Liver (tissue), 9 donors: ENCODE results near the gene TSHR. TPM values are rescaled to one million over a fixed set of nuclear protein-coding genes. Genes with fewer than 3 reads are reported as not detected.

Source experiments
- DNase-seq: peaks from one replicate; pipeline ENCODE4 v3.0.0-alpha.2; 2017; ENCODE audit warnings: low spot score
- H3K27ac ChIP-seq, 2 donors: one replicate each; pipeline ENCODE4 v1.7.0; 2013; ENCODE audit warnings: inconsistent platforms in 2 of 2, low read length in 2 of 2, control low read depth in 1 of 2, low read depth in 1 of 2, mild to moderate bottlenecking in 1 of 2
- H3K27me3 ChIP-seq, 4 donors: one replicate each; pipeline versions ENCODE4 v1.6.1 to v1.7.0; 2013; ENCODE audit warnings: low read length in 3 of 4, inconsistent platforms in 1 of 4, mild to moderate bottlenecking in 1 of 4, moderate library complexity in 1 of 4; ENCODE audit not compliant: control insufficient read depth in 4 of 4, insufficient read depth in 4 of 4
- H3K36me3 ChIP-seq, 4 donors: one replicate each; pipeline versions ENCODE4 v1.6.1 to v1.7.0; 2013; ENCODE audit warnings: low read length in 3 of 4, mild to moderate bottlenecking in 3 of 4, low read depth in 1 of 4, moderate library complexity in 1 of 4; ENCODE audit not compliant: control insufficient read depth in 4 of 4, insufficient read depth in 3 of 4
- H3K4me1 ChIP-seq, 4 donors: one replicate each; pipeline versions ENCODE4 v1.6.1 to v1.7.0; 2013; ENCODE audit warnings: low read length in 3 of 4, mild to moderate bottlenecking in 3 of 4, moderate library complexity in 1 of 4; ENCODE audit not compliant: control insufficient read depth in 4 of 4, insufficient read depth in 4 of 4
- H3K4me3 ChIP-seq, 3 donors: one replicate each; pipeline versions ENCODE4 v1.6.1 to v1.7.0; 2013; ENCODE audit warnings: low read length in 3 of 3, control low read depth in 1 of 3, low read depth in 1 of 3, mild to moderate bottlenecking in 1 of 3
- H3K9ac ChIP-seq, 2 donors: one replicate each; pipeline ENCODE4 v1.7.0; 2013; ENCODE audit warnings: low read length in 2 of 2, mild to moderate bottlenecking in 2 of 2, moderate library complexity in 2 of 2, control low read depth in 1 of 2, low read depth in 1 of 2
- H3K9me3 ChIP-seq, 4 donors: one replicate each; pipeline versions ENCODE4 v1.6.1 to v1.7.0; 2013; ENCODE audit warnings: low read length in 3 of 4; ENCODE audit not compliant: control insufficient read depth in 4 of 4
- EGR1 ChIP-seq, 2 donors: IDR thresholded peaks; 2 replicates each; pipeline ENCODE4 v1.6.1; 2016 to 2018; ENCODE audit warnings: antibody characterized with exemption in 2 of 2, low read depth in 2 of 2
- HNF4A ChIP-seq, 2 donors: conservative IDR thresholded peaks; 2 replicates each; pipeline ENCODE4 v1.6.1; 2016; ENCODE audit warnings: antibody characterized with exemption in 2 of 2, mild to moderate bottlenecking in 2 of 2
- HNF4G ChIP-seq: IDR thresholded peaks from 2 replicates; pipeline ENCODE4 v1.6.1; 2016; ENCODE audit warnings: antibody characterized with exemption
- JUND ChIP-seq, 2 donors: IDR thresholded peaks; 2 replicates each; pipeline ENCODE4 v1.6.1; 2016; ENCODE audit warnings: antibody characterized with exemption in 2 of 2
- RXRA ChIP-seq, 2 donors: IDR thresholded peaks; 2 replicates each; pipeline ENCODE4 v1.6.1; 2017 to 2018; ENCODE audit warnings: antibody characterized with exemption in 2 of 2, mild to moderate bottlenecking in 1 of 2
- SP1 ChIP-seq: IDR thresholded peaks from 2 replicates; pipeline ENCODE4 v1.6.1; 2018; ENCODE audit warnings: antibody characterized with exemption, mild to moderate bottlenecking
- YY1 ChIP-seq: IDR thresholded peaks from 2 replicates; pipeline ENCODE4 v1.6.1; 2016; ENCODE audit warnings: antibody characterized with exemption, mild to moderate bottlenecking
- WGBS: extraction: QIAGEN DNeasy Blood & Tissue Kit; methylation state at CpG from one replicate; pipeline ENCODE4 v1.1.7; 2013; 5-methylcytosine and 5-hydroxymethylcytosine counted together
- polyA plus RNA-seq, 2 donors: library from polyadenylated mRNA; stranded (reverse) in 1 of 2; unstranded in 1 of 2; fragments of 200-250 nt in 1 of 2; fragments of >200 nt in 1 of 2; fragmentation: Nextera tagmentation in 1 of 2; extraction: Ambion mirVana in 1 of 2; gene quantifications; one replicate each; pipeline versions ENCODE4 v1.2.1 to v1.2.3, GENCODE V29; 2013 to 2015
- total RNA-seq, 2 donors: library from RNA; depleted of rRNA; stranded (reverse); fragments of >200 nt; gene quantifications; one replicate each; pipeline ENCODE4 v1.2.3, GENCODE V29; 2014
- TF ChIP-seq, protein P1 (sequence below): IDR thresholded peaks from 2 replicates; pipeline ENCODE4 v1.6.1; 2016; ENCODE audit warnings: antibody characterized with exemption
- TF ChIP-seq, protein P2 (sequence below): IDR thresholded peaks from 2 replicates; pipeline ENCODE4 v1.6.1; 2016; ENCODE audit warnings: antibody characterized with exemption, mild to moderate bottlenecking
- TF ChIP-seq, protein P3 (sequence below): fragments of 150-350 bp; IDR thresholded peaks from 2 replicates; pipeline ENCODE4 v1.5.1; 2017; ENCODE audit warnings: improper control_type of control experiment, low read depth, low read length; ENCODE audit not compliant: missing input control
- TF ChIP-seq, protein P4 (sequence below): IDR thresholded peaks from 2 replicates; pipeline ENCODE4 v1.6.1; 2016; ENCODE audit warnings: antibody characterized with exemption
- TF ChIP-seq, protein P5 (sequence below): IDR thresholded peaks from 2 replicates; pipeline ENCODE4 v1.6.1; 2016; ENCODE audit warnings: antibody characterized with exemption
- donor health status: healthy.
- donor health status: healthy.
- donor health status: healthy.
- donor health status: healthy.
- donor health status: healthy.

TSHR gene
- total and polyA plus RNA-seq, 4 donors = 0.08 to 3.2 TPM; not detected in 2

DNA sequence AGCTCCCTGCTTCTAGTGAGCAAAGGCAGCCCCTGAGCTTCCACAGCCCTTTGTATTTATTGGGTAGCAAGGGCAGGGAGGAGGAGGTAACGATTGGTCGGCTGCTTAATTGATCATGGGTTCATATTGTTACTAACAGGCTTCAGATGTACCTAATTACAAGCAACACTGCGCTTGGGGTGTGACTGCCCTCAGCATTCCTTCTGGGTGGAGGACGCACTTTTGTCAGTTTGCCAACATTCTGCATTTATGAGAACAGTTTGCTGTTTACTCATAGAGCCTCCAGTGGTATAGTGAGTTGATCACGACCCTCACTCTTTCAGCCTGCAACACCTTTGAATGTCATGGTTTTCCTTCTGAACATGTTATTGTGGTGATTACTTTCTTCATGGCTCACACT, 9.6 kb downstream of the TSHR start:
- Histone ChIP-seq H3K27ac (no peak overlapping the region), H3K4me1 (no peaks in the 10 kb centered on the region), H3K9me3 (no peaks in the 10 kb centered on the region), H3K4me3 (no peak overlapping the region), H3K36me3 (no peaks in the 10 kb centered on the region), H3K9ac (no peak overlapping the region), H3K27me3 (no peaks in the 10 kb centered on the region)
- 73% methylated on average over 5 of the region's 5 CpGs for WGBS
- DNase-seq = no peak
- TF ChIP-seq HNF4G (no peak), EGR1 (IDR thresholded peaks at IDR 0.05; ENCODE audit: low read depth in 2 of 2) (no peak), YY1 (no peak), HNF4A (conservative IDR thresholded peaks at IDR 0.05) (no peak), RXRA (IDR thresholded peaks at IDR 0.05) (no peak), SP1 (no peak), JUND (IDR thresholded peaks at IDR 0.05) (no peak)
- TF ChIP-seq, protein P1, sequence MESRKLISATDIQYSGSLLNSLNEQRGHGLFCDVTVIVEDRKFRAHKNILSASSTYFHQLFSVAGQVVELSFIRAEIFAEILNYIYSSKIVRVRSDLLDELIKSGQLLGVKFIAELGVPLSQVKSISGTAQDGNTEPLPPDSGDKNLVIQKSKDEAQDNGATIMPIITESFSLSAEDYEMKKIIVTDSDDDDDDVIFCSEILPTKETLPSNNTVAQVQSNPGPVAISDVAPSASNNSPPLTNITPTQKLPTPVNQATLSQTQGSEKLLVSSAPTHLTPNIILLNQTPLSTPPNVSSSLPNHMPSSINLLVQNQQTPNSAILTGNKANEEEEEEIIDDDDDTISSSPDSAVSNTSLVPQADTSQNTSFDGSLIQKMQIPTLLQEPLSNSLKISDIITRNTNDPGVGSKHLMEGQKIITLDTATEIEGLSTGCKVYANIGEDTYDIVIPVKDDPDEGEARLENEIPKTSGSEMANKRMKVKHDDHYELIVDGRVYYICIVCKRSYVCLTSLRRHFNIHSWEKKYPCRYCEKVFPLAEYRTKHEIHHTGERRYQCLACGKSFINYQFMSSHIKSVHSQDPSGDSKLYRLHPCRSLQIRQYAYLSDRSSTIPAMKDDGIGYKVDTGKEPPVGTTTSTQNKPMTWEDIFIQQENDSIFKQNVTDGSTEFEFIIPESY = no peak
- TF ChIP-seq, protein P2, sequence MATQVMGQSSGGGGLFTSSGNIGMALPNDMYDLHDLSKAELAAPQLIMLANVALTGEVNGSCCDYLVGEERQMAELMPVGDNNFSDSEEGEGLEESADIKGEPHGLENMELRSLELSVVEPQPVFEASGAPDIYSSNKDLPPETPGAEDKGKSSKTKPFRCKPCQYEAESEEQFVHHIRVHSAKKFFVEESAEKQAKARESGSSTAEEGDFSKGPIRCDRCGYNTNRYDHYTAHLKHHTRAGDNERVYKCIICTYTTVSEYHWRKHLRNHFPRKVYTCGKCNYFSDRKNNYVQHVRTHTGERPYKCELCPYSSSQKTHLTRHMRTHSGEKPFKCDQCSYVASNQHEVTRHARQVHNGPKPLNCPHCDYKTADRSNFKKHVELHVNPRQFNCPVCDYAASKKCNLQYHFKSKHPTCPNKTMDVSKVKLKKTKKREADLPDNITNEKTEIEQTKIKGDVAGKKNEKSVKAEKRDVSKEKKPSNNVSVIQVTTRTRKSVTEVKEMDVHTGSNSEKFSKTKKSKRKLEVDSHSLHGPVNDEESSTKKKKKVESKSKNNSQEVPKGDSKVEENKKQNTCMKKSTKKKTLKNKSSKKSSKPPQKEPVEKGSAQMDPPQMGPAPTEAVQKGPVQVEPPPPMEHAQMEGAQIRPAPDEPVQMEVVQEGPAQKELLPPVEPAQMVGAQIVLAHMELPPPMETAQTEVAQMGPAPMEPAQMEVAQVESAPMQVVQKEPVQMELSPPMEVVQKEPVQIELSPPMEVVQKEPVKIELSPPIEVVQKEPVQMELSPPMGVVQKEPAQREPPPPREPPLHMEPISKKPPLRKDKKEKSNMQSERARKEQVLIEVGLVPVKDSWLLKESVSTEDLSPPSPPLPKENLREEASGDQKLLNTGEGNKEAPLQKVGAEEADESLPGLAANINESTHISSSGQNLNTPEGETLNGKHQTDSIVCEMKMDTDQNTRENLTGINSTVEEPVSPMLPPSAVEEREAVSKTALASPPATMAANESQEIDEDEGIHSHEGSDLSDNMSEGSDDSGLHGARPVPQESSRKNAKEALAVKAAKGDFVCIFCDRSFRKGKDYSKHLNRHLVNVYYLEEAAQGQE = no peak
- TF ChIP-seq, protein P3, sequence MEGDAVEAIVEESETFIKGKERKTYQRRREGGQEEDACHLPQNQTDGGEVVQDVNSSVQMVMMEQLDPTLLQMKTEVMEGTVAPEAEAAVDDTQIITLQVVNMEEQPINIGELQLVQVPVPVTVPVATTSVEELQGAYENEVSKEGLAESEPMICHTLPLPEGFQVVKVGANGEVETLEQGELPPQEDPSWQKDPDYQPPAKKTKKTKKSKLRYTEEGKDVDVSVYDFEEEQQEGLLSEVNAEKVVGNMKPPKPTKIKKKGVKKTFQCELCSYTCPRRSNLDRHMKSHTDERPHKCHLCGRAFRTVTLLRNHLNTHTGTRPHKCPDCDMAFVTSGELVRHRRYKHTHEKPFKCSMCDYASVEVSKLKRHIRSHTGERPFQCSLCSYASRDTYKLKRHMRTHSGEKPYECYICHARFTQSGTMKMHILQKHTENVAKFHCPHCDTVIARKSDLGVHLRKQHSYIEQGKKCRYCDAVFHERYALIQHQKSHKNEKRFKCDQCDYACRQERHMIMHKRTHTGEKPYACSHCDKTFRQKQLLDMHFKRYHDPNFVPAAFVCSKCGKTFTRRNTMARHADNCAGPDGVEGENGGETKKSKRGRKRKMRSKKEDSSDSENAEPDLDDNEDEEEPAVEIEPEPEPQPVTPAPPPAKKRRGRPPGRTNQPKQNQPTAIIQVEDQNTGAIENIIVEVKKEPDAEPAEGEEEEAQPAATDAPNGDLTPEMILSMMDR = no peak
- TF ChIP-seq, protein P4, sequence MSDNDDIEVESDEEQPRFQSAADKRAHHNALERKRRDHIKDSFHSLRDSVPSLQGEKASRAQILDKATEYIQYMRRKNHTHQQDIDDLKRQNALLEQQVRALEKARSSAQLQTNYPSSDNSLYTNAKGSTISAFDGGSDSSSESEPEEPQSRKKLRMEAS = no peak
- TF ChIP-seq, protein P5, sequence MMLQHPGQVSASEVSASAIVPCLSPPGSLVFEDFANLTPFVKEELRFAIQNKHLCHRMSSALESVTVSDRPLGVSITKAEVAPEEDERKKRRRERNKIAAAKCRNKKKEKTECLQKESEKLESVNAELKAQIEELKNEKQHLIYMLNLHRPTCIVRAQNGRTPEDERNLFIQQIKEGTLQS = no peak

DNA sequence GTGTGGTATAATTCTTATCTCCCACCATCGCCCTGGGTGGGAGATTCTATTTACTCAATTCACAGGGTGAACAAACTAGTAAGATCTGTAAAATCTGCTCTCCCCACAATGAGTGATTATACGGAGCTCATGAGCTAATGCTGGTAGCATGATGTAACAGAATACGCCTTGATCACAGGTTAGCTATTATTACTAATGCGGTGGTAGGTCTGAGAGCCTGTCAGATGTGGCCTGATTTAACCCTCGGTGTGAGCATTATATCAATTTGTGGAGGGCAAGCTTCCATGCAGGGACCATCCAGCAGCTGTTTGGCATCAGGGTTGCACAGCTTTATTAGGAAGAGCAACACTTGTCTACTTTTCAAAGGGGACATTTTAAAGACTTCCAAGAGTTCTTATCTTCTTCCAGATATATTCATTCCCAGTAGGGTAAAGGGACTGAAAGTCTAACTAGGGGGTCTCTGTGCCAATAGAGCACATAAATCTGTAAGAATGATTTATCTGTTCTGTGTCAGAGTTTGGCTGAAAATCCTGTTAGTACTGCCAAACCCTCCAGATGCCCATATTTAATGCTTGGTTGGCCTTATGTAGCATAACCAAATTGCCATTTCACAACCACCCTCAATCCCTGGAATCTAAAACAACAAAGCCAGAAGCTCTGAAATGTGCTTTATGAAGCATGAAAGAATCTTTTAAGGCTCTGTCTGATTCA, 18.7 kb downstream of the TSHR start:
- Histone ChIP-seq H3K9ac (no peak overlapping the region), H3K4me1 (peaks cover 0 to 4% (median 0%) of the 10 kb centered on the region in 4 donors)
- 61% methylated on average over 5 of the region's 5 CpGs for WGBS

More for the DNA sequence above, 18.7 kb downstream of the TSHR start:
- H3K27me3 ChIP-seq = no peaks in the 10 kb centered on the region
- DNase-seq = no peak
- H3K27ac ChIP-seq = no peak overlapping the region
- H3K4me3 ChIP-seq = no peak overlapping the region
- no peaks in the 10 kb centered on the region for H3K36me3 ChIP-seq
- no peak for TF ChIP-seq HNF4A (conservative IDR thresholded peaks at IDR 0.05)
- no peaks in the 10 kb centered on the region for H3K9me3 ChIP-seq
